GM12891 (cell line): ENCODE measurements around the gene JDP2.

Experiments
- POLR2A ChIP-seq: IDR thresholded peaks from 2 replicates; pipeline ENCODE4 v1.6.1; 2011; ENCODE audit warnings: low read depth, low read length, control low read depth
- POLR2AphosphoS5 ChIP-seq: IDR thresholded peaks from 2 replicates; pipeline ENCODE4 v1.6.1; 2011; ENCODE audit warnings: low read depth, low read length, control low read depth
- SPI1 ChIP-seq: IDR thresholded peaks from 2 replicates; pipeline ENCODE4 v1.6.1; 2011; ENCODE audit warnings: low read depth, low read length, control low read depth
- TAF1 ChIP-seq: IDR thresholded peaks from 2 replicates; pipeline ENCODE4 v1.6.1; 2011; ENCODE audit warnings: low read depth, low read length, control low read depth

DNA sequence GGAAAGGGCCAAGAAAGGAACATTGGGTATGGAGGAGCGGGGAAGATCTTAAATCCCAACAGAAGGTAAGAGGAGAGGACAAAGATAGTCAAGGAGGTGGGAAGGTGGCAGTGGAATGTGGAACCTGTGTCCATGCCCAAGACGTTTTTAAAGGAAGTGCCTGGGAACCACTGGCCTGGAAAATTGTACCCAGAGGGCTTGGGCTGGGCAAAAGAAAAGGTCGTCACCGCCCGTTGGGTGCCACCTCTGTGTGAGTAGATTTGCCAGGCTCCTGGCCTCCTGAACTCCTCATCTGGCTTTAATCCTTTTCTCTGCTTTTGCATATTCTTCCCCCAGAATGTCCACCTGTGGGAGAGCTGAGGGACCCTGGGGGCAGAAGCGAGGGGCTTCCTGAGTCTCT lies 32.6 kb downstream of the JDP2 start:
- TF ChIP-seq POLR2AphosphoS5 (no peak), POLR2A (no peak), SPI1 (no peak), TAF1 (no peak)
